Measurements from ENCODE around the gene CNTRL. TPM values are rescaled to one million over a fixed set of nuclear protein-coding genes. Genes with fewer than 3 reads are reported as not detected.
A peak's percentile ranks its signal among the peaks of the same experiment; 100 is the strongest.

Gene CNTRL
- total RNA-seq, 1 donor from 2014 or later = 9.5 TPM

DNA sequence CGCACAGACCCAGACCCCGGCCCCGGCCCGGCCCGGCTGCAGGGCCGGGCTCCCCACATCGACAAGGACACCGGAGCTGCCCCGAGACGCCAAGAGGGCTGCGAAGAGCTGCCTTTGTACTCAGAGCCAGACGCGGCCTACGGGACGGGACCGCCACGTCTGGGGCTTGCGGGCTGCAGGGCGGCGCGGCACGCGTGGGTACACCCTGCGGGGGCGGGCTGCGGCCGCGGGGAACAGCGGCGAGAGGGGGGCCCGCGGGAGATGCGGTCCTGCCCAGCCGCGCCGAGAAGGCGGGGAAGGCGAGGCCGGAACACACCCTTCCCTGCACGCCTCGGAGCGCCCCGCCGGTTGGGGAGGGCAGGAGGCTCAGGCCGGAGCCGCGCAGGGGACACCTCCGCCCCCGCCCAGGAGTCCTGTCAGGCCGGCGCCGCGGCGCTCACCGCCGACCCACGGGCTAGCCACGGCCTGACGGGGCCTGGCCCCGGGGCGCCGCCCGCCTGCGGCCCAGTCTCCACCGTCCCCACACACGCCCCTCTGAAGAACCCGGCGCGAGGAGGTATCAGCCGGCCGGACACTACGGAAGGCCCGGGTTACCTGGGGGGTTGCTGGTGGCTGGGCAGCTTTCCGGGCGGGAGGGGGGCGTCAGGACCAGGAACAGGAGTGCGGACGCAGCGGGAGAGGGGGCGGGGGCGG, 126.4 kb downstream of the CNTRL start:
- DNase-seq (ENCODE audit: low read depth in 2 of 2) = peak in 1 of 2 donors; percentile 24

DNA sequence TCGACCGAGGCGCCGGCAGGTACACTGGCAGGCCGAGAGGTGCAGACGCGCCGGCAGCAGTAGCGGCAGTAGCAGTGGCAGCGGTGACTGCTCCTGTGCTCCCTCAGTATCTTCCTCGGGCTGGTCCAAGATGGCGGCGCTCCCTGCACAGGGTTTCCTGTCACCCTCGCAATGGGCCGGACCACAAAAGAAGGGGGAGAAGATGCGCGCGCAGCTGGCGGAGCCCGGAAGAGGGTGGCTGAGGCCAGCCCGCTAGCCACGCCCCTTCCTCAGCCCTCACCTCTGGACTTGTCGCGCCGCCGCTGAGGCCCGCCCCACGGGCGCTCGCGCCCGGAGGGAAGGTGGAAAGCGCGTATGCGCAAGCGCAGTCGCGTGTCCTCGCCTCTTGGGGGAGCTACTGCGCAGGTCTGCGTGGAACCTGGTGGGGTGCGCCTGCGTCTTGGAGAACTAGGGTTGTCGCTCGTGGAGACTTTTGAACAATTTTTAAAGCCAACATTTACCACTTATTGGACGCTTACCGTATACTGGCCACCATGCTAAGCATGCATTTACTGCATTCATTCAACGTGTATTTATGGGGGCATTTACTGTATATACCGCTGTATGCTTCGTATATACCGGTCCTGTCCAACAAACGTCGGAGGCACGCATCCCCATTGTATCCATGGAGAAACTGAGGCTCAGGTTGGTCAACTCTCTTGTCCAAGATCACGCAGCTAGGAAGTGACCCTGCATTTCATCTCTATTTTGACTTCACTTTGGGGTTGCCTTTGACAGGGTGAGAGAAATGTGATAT, 127.2 kb downstream of the CNTRL start, which contains the start of gene RAB14:
RAB14 (minus strand) TSS at position 132 of the 796 bp plus-strand sequence. CDS start 8,457 bp downstream, outside the sequence.
- DNase-seq (ENCODE audit: low read depth in 2 of 2) = peak; percentile 98 to 99

DNA sequence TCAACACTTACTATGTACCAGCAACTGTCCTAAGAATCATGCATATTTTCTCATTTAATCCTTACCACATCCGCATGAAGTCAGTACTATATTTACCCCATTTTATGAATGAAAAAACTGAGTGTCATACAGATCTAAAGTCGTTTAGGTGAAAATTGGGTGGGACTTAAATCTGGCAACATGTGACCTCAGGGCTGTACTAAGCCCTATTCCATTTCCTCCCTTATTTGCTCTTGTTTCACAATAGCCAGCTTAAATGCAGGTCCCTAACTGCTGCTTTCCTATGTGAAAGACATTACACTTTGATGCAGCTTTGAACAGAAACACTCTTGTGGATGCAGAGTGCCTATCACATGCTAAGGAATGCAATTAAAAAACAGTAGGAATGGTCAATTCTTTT, 129.4 kb downstream of the CNTRL start:
- DNase-seq (ENCODE audit: low read depth in 2 of 2) = no peak

DNA sequence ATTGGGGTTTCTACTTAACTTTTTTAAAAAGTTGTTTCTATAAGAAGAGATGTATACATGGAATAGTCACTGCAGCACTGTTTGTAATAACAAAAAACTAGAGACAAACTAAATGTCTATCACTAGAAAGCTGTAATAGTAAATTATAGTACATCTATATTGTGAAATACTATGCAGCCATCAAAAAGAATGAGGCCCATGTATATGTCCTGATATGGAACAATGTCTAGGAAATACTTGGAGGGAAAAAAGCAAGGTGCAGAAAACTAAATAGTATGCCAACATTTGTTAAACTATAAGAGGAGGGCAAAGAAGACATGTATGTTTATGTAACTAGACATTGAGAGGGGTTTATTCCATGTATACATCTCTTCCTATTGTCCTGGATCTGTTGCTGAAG, 129.9 kb downstream of the CNTRL start:
- no peak for DNase-seq (ENCODE audit: low read depth in 2 of 2)

DNA sequence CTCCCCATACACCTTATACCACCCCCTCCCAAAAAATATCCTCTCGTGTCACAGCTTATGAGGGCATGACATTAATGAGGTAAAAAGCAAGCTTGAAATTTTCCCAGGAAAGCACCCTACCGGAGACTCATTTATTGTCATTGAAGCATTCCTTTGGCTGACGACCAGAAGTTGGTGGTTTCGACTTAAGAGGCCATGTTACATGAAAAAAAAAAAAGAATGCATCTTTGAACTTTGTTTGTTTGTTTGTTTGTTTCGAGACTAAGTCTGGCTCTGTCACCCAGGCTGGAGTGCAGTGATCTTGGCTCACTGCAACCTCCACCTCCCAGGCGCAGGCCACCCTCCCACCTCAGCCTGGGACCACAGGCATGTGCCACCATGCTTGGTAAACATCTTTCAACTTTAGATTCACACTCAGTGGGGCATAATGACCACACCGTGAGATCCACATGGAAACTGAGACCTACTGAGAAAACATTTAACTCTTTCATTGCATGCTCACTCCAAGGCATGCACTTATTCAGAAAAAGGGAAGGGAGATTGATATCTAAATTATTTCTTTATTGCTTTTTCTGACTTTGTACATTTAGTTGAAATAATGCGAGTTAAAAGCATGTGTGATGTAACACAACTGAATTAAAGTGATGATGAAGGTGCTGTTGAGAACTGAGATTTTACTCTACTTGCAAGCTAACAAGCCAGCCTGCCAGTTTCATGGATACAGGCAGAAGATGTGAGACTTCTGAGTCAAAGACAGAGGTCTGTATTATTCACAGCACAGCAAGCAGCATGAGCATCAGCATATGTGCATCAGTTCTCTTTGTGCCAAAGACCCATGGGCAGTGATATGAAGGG, 132.0 kb downstream of the CNTRL start:
- no peak for DNase-seq (ENCODE audit: low read depth in 2 of 2)

DNA sequence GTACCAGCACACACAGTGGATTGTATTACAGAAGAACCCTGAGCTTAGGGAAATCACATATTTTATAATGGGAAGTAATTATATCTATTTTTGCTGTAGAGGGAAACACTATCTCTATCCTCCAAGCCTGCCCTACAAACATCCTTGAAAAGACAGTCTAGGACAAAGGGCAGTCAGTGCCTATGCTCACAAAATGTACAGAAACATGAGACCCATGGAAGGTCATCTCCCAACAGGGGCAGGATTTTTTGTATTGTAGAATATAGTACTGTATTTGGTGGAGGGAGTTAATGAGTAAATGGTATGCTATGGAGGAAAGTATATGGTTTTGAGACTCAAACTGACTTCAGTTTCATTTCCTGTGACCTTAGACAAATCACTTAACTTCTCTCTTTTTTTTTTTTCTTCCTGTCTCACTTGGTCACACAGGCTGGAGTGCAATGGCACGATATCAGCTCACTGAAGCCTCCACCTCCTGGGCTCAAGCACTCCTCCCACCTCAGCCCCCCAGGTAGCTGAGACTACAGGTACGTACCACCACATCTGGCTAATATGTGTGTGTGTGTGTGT, 132.7 kb downstream of the CNTRL start:
- DNase-seq (ENCODE audit: low read depth in 2 of 2) = peak in 1 of 2 donors; percentile 21

DNA sequence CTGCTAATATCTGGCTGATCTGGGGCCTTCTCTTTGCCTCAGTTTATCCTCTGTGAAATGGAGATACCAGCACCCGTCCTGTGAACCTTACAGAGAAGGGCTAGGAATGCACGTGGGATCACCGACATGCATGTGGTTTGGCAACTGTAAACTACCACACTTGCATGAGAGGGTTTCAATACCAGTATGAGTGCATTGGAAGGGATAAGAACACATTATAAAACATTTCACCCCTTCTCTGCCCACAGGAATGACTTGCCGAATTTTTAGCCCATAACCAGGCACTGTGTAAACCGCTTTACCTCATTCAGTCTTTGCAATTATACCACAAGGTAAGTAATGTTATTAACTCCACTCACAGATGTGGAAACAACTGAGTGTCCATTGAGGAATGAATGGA, 135.8 kb downstream of the CNTRL start:
- DNase-seq (ENCODE audit: low read depth in 2 of 2) = no peak

DNA sequence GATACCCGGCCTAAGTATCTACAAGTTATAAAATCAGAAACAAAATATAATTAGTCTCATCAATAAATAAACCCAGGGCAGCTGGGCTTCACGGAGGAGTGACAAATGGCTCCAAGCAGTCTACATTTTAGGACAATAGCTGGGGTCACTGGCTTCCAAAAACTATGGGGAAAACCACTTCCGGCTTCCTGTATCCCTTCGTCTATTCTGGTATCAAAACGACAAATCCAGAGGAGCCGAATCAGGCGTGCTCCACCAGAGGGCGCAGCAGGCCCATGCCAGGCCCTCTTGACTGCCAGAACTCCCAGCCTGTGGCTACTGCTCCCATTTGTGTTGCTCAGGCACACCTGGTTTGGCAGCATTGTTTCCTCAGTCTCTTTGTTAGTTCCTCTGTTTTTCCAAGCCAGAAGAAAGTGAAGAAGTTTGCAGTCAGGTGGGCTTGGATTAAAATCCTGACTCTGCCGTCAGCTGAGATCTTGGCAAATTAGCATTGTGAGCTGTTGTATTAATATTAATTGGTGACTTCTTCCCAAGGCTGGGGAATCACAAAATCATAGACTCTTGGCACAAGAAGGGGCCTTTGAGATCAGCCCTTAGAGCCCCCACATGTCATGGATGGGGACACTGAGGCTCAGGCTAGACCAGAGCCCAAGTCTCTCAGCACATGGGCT, 138.5 kb downstream of the CNTRL start:
- DNase-seq (ENCODE audit: low read depth in 2 of 2) = peak; percentile 87 to 91

DNA sequence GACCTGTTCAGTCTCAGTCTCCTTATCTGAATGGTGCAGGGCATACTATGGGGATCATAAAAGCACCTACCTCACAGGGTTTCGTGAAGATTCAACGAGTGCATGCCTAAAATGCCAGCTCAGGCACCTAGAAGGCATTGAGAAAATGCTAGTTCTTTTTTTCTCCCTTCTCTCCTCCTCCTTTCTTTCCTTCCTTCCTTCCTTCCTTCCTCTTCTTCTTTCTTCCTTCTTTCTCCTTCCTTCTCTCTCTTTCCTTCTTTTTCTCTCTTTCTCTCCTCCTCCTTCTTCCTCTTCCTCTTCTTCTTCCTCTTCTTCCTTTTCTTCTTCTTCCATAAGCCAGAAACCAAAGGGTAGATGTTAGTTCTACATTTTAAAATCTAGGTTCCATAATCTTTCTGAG, 139.2 kb downstream of the CNTRL start:
- no peak for DNase-seq (ENCODE audit: low read depth in 2 of 2)

DNA sequence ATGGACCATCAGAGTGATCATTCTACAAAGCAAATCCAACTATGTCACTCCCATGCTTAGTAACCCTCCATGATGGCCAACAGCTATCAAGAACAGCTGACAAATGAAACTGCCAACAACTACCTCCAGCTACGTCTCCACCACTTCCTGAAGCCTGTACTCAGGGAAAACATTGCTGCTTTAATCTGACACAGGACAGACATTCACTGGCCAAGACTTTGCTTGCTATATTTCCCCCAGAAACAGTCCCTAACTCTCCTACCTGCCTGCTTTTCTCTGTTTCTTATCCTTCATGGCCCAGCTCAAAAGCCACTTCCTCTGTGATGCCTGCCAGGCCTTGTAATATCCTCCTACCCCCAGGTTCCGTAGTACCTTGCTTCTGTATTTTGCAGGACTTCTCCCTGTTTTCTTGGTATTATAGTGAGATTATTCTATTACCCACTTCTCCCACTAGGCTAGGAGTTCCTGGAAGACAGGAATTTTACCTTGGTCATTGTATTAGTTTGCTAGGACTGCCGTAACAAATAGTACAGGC, 141.6 kb downstream of the CNTRL start:
- DNase-seq (ENCODE audit: low read depth in 2 of 2) = peak in 1 of 2 donors; percentile 27

DNA sequence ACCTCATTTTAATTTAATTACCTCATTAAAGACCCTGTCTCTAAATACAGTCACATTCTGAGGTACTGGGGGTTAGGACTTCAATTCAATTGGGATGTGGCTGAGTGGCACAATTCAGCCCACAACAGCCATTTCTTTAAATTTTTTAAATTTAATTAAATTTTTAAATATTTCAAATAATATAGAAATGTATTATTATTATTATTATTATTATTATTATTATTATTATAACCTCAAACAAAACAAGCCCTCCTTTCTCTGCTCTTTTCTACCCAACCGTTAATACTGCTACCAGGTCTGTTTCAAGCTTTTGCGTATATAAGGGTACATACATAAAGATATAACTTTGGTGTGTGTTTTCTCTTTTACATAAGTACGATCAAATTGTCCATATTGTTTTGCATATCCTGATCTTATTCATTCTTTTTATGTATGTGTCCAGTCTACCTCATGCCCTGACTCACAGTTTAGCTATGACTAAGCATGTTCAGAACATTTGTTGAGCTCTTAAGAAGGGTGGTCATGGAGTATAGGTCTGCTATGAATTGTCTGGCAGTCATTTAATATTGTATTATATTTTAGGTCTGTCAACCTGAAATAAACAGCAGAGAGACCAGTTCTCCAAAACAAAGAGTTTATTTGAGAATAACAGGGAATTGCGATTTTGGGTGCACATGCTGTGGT, 143.0 kb downstream of the CNTRL start:
- DNase-seq (ENCODE audit: low read depth in 2 of 2) = peak in 1 of 2 donors; percentile 39

DNA sequence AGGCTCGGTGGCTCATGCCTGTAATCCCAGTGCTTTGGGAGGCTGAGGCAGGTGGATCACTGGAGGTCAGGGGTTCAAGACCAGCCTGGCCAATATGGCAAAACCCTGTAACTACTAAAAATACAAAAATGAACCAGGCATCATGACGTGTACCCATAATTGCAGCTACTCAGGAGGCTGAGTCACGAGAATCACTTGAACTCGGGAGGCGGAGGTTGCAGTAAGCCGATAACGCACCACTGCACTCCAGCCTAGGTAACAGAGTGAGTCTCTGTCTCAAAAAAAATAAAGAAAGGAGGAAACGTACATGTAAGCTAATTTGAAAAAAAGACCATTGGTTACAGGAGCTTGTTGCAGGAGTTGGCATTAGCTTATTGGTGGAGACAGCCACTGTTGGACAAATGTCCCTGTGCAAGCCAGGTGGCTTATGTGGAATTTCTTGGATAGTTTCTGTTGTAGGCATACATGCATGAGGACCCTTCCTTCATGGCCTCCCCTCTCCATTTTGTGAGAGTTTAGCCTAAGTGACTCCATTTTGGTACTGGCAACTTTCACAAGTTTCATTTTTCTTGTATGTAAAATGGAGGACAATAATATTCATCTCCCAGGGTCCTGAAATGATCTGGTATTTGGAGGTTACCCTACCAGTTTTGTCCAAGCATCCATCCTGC, 143.7 kb downstream of the CNTRL start:
- DNase-seq (ENCODE audit: low read depth in 2 of 2) = no peak

DNA sequence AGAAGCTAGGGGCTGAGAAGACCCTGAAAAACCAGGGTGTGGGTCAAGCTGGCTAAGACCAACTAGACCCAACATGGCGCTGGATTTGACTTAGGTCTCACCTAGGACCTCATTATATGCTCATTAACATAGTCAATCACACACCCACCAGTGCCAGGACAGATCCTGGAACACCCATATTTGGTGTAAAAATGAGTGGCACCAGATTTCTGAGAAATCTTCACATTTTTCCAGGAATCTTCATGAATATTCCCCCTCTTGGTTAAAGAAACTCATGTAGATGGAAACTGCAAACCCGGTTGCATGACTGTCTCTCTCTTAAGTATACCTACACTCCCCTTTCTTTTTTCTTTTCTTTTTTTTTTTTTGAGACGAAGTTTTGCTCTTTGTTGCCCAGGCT, 144.8 kb downstream of the CNTRL start:
- DNase-seq (ENCODE audit: low read depth in 2 of 2) = no peak

DNA sequence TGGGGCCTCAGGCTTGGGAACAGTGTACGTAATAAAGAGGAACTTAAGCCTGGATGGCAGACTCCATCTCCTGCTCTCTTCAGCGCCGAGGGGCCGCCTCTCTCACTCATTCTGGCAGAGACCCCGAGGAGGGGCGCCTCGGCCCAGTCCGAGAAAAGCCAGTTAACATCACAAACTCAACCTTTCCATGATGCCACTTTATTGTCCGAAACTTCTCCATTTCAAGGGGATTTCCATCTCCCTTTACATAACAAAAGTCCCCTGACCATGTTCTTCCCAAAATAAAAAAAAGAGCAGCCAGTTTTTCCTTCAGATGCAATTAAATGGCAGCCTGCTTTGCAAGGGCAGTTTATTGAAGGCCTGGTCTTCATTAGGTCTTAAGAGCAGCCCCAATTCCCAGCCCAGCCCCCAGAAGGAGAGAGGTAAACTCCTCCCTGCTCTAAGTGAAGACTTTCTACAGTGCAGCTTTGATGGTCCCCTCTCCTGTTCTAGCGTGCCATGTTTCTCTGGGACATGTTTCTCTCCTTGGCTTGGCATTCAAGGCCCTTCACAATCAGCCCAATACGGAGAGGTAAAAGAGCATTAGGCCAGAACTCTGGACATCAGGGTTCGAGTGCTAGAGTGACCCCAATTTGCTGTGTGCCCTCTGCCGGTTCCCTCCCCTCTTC, 146.4 kb downstream of the CNTRL start:
- peak in 1 of 2 donors; percentile 23 for DNase-seq (ENCODE audit: low read depth in 2 of 2)

DNA sequence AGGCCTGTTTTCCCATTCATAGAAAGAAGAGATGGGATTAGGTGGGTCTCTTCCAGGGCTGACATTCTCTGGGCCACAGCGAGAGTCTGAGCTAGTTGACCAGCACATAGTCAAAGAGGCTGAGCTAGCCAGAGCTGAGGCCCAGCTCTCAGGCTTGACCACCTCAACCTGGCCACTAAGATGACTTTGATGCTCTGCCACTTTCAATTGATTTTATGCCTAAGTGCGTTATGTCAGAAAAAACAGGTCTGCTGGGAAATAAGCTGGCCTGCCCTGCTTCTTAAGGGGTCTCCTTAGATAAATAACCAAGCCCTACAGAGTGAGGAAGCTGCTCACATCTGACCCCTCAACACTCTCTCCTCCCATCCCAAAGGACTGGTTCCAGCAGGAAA, 146.9 kb downstream of the CNTRL start:
- no peak for DNase-seq (ENCODE audit: low read depth in 2 of 2)

DNA sequence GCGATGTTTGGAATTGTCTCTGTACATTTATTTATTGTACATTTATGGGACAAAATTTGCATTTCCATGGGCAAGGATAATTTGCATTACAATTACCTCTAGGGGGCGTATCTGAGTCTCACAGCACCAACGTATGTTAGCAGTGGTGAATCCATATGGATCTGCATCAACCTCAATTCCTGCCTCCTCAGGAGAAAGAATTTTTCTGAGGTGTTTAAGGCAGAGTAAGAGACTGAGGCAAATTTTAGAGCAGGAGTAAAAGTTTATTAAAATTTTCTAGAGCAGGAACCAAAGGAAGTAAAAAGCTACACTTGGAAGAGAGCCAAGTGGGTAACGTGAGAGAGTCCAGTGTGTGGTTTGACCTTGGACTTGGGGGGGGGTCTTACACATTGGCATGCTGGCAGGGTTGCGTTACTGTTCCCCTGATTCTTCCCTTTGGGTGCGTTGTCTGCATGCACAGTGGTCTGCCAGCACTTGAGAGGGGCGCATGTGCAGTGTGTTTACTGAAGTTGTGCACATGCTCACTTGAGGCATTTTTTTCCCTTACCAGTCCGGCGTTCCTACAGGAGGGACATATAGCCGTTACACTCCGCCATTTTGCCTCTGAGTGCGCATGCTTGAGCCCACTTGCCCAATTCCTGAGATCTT, 147.9 kb downstream of the CNTRL start:
- peak; percentile 64 to 67 for DNase-seq (ENCODE audit: low read depth in 2 of 2)

DNA sequence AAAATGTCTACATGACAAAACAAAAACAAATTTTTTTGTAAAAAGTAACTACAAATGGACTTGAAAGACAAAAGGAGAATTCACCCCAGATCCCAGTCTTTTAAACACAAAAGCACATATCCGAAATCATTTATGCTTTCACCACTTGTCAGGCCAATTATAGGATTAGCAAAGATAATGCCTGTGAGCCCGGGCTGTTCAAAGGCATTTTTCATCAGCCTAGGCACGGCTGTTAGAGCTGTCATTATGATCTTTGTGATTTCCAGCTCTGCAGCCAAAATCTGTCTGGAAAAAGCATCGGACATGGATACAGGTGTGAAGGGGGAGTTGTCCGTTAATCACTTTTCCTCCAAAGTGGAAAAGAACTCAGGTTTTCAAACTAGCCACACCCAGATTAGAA, 150.5 kb downstream of the CNTRL start:
- DNase-seq (ENCODE audit: low read depth in 2 of 2) = no peak

DNA sequence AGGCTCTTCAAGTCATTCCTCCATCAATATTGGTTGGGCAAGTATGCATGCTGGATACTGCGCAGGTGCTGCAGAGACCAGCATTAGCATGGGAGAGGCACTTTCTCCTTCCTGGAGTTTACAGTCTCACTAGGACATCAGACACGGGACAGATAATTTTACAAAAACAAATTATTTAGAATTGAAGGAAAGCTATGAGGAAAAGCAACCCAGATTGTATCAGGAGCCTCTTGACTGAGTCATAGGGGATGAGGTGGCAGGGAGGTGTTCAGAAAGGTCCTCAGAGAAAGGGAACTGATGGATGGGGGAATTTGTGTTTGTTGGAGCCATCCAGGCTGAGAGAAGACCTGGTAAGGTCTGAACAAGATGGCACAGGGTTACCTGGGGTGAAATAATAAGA, 151.4 kb downstream of the CNTRL start:
- peak in 1 of 2 donors; percentile 26 for DNase-seq (ENCODE audit: low read depth in 2 of 2)

All from lung microvascular endothelial cell (primary cell).